Activated CD4-positive, alpha-beta T cell treated with anti-CD3 and anti-CD28 coated beads, Interleukin-10, Interleukin-2, amounts not matched to agents 100 ng/mL and 50 ng/mL, durations not matched to agents 16 hours and 8 hours (primary cell): ENCODE data around the gene PPP1R16B.
"Not testable (repeated sequence)": the region's sequence is repeated elsewhere in the genome, so short reads cannot be mapped to it uniquely, and the experiment has no call there.

Source experiments
- DNase-seq: peaks from one replicate; pipeline ENCODE4 v3.0.0-alpha.2; 2020

Gene PPP1R16B

DNA sequence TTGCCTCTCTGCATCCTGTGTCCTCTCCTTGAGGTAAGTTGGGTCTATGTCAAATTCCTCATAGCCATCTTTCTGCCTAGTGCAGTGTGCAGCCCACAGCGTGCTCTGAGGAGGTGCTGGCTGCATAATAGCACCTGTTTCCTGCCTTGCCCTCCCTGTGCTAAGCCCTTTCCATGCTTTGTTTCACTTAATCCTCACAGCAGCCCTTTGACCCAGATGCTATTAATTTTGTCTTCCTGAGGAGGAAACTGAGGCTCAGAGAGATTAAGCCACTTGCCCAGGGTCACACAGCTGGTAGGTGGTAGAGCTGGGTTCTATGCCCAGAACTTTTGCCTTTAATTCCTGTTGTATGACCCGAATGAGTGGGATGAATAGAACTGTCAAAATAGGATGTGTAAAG, 134.2 kb downstream of the PPP1R16B start:
- no peak for DNase-seq

DNA sequence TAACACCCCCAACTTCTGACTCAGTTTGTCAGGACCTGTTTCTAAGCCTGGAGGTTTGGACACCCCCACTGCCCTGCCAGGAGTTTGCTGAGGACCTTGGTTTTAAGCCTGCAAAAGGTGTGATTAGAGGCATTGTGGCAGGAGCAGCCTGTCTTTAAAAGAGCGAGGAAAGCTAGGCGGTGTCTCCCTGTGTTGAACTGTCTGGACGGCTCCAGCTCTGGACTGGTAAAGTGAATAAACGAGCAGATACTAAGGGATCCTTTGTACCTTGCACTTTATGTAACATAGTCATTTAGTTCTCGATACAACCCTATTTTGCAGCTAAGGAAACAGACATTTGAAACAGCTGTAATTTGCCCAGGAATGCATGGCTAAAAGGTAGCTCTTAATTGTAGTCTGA, 135.1 kb downstream of the PPP1R16B start:
- DNase-seq: no peak

GRCh38 chr20:38941726-38942389, 136.4 kb downstream of the PPP1R16B start:
- DNase-seq: no peak

DNA sequence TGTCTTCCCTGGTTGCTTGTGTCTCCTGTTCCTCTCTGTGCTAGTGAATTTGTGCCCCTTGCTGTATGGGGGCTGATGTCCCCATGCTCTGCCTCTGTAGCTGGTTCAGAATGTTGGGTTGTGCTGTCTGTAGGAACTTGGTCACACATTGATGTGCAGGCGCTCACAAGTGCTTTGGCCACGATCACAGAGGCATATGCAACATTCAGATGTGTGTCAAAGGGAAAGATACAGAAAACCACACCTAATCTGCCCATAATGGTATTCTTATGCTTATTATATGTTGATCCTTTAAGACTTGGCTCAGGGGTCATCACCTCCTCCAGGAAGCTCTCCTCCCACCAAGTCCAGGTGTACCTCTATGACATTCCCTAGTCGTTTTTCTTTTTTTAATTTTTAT, 139.5 kb downstream of the PPP1R16B start:
- DNase-seq: no peak

DNA sequence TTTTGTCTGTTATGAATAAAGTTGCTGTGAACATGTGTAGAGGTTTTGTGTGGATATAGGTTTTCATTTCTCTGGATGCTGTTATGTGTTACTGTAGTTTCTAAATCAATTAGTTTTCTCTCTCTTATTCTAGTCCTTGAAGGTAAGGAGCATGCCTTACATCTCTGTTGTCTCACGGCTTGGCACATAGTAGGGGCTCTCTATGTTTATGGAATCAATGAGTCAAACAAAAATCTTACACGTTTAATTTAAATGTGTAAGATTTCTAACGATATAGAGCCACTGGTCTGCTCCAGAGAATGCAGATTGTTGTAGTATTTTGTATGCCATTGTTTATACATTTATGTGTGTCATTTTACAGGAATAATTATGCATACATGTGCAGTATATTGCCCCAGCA, 141.3 kb downstream of the PPP1R16B start:
- DNase-seq: no peak

DNA sequence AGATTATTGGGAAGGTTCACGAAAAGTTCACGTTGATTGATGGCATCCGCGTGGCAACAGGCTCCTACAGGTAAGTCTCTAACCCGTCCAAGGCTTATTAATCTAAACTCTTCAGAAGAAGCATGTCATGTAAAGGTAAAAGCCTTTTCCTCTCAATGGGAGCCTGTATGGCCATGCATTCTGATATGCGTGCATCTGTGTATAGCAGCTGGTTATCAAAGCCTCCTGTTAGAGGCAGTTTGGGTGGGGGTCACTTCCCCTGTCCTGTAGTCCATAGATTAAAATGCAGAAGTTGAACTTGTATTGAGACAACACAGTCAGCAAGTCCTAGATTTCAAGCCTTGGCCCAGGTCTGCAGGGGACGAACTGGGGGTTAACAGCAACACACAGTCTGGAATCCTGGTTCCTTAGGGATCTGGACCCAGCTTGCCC, 142.4 kb downstream of the PPP1R16B start:
- no peak for DNase-seq

GRCh38 chr20:38950254-38950653, 144.8 kb downstream of the PPP1R16B start:
- no peak for DNase-seq

DNA sequence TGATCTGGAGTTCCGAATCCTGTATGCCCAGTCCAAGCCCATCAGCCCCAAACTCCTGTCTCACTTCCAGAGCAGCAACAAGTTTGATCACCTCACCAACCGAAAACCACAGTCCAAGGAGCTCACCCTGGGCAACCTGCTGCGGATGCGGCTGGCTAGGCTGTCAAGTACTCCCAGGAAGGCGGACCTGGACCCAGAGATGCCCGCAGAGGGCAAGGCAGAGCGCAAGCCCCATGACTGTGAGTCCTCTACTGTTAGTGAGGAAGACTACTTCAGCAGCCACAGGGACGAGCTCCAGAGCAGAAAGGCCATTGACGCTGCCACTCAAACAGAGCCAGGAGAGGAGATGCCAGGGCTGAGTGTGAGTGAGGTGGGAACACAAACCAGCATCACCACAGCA, 146.1 kb downstream of the PPP1R16B start:
- DNase-seq: no peak

DNA sequence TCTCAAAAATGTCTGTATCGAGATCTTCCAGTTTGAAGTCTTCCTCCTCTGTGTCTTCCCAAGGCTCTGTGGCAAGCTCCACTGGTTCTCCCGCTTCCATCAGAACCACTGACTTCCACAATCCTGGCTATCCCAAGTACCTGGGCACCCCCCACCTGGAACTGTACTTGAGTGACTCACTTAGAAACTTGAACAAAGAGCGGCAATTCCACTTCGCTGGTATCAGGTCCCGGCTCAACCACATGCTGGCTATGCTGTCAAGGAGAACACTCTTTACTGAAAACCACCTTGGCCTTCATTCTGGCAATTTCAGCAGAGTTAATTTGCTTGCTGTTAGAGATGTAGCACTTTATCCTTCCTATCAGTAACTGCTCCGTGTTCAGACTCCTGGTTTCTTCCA, 146.7 kb downstream of the PPP1R16B start:
- no peak for DNase-seq

- DNase-seq: no peak
Measured at GRCh38 chr20:38953630-38954340, 148.3 kb downstream of the PPP1R16B start.

GRCh38 chr20:38957235-38957876, 151.9 kb downstream of the PPP1R16B start:
- no peak for DNase-seq

- no peak for DNase-seq
Measured at GRCh38 chr20:38957915-38958485, 152.5 kb downstream of the PPP1R16B start.

DNA sequence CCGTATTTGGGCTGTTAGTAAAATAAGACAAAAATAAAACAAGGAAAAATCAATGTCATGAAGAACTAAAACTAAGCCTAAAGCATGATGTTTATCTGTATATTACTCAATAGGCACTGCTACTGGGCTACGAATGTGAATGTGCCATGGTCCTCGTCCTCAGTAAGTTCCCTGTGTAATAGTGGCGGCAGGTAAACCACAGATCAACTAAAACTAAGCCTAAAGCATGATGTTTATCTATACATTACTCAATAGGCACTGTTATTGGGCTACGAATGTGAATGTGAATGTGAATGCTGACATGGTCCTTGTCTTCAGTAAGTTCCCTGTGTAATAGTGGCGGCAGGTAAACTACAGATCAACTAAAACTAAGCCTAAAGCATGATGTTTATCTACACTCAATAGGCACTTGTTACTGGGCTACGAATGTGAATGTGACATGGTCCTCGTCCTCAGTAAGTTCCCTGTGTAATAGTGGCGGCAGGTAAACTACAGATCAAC, 154.7 kb downstream of the PPP1R16B start:
- DNase-seq: not testable (repeated sequence)

GRCh38 chr20:38961530-38962043, 156.1 kb downstream of the PPP1R16B start:
- peak; percentile 29 for DNase-seq

DNA sequence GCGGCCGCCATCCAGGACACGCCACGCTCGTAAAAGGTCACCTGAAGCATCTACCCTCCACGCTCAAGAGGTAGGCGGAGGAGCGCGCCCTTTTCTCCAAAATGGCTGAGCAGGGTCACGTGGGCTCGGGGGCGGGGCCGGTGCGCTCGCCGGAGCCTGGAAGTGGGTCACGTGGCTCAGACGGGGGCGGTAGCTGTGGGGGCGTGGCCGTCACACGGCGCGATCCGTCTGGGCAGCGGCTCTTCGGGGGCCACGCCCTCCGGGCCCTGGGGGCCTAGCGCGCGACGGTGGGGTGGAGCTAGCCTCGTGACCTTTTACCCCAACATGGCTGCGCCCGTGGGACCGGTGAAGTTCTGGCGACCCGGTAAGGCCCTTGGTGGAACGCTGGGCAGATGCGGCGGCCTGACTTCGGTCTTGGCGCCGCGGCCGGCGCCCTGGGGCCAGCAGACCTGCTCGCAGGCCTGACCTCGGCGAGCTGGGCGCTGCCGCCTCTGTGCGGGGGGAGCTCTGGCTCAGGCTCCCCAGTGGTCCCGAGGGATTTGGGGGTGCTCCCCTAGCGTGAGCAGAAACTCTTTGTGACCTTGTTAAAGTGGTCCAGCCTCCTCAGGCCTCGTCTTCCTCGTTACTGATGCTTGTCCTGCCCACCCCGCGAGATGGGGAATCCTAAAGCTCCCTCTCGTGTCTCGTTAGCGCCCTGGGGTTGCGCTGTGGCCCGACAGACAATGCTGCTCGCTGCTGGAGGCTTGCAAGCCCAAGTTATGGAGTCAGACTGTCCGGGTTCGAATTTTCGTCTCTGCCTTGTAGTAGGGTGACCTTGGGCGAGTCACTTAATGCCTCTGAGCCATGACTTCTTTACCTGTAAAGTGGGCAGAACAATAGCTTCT, 156.8 kb downstream of the PPP1R16B start, which contains the start of gene DHX35:
Gene DHX35, plus strand, starts transcription at position 301 of the 884 bp plus-strand sequence. Its CDS starts 24 bp downstream, at position 325.
- DNase-seq: peak; percentile 99

- no peak for DNase-seq
Measured at GRCh38 chr20:38962928-38963401, 157.5 kb downstream of the PPP1R16B start.

DNA sequence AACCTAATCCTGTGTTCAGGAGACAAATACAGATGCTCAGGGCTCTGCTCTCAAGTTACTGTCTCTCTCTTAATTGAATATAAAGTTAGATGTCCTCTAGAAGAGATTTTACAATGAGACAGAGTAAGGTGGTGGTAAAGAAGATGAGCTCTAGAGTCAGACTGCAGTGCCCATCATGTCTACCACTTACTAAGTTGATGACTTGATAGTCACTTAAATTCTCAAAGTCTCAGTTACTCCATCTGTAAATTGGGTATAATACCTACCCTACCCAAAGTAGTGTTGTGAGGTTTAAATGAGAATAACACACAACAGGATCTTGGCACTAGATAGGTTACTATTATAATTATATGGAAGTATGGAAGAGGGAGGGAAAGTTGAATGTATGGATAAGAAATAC, 158.2 kb downstream of the PPP1R16B start:
- DNase-seq: no peak

GRCh38 chr20:38965264-38965663, 159.8 kb downstream of the PPP1R16B start:
- DNase-seq: no peak

- DNase-seq: no peak
Measured at GRCh38 chr20:38968090-38968489, 162.6 kb downstream of the PPP1R16B start.

DNA sequence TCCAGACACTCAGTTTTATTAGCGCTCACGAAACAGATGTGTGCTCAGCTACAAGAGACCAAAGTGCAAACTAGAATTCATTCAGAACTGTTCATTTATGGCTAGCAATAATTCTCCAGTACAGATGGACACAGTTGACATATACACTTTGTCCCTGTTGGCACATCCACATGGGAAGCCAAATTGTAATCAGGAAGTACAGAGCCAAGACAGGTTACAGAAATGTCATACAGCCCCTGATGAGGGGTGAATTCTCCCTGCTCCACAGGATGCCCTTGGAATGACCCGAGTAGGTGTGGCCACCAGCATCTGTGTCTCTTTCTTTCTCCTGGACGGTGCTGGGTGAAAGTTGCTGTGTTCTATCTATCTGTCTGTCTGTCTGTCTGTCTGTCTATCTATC, 164.2 kb downstream of the PPP1R16B start:
- no peak for DNase-seq

DNA sequence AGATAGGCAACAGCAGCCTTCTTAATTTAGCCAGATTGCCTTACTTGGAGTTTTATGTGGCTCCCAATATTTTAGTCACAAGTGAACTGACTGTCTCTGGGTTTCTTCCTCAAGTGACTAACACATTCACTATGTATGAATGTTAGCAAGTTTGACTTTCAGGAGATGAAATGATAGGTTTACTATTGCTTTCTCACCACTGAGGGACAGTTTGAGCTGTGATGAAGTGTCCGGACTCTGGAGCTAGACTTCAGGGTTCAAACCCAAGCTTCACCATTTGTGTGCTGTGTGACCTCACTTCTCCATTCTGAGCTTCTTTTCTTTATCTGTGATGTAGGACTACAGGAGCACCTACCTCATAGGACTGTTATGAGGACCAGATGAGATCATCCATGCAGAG, 164.8 kb downstream of the PPP1R16B start:
- DNase-seq: no peak
